Thyroid gland (tissue), 4 donors: Measurements from ENCODE around the gene FOXP1. TPM values are rescaled to one million over a fixed set of nuclear protein-coding genes. Genes with fewer than 3 reads are reported as not detected.

Source experiments
- DNase-seq, 2 donors: peaks; one replicate each; pipeline ENCODE4 v3.0.0-alpha.2; 2019
- H3K27ac ChIP-seq, 3 donors: fragments of 200-600 bp; sonication (generic); 1 replicate in 2 of 3; 2 replicates in 1 of 3; pipeline ENCODE4 v1.5.1; 2016 to 2019; ENCODE audit warnings: mild to moderate bottlenecking in 1 of 3, moderate library complexity in 1 of 3
- H3K27me3 ChIP-seq: fragments of 200-600 bp; sonication (generic); one replicate; pipeline ENCODE4 v1.5.1; 2019
- H3K36me3 ChIP-seq, 2 donors: fragments of 200-600 bp; sonication (generic); one replicate each; pipeline ENCODE4 v1.5.1; 2016 to 2019
- H3K4me1 ChIP-seq, 2 donors: fragments of 200-600 bp; sonication (generic); one replicate each; pipeline ENCODE4 v1.5.1; 2017 to 2019
- H3K4me3 ChIP-seq, 3 donors: fragments of 200-600 bp; sonication (generic); replicated peaks in 1 of 3; 1 replicate in 2 of 3; 2 replicates in 1 of 3; pipeline ENCODE4 v1.5.1; 2016; ENCODE audit warnings: mild to moderate bottlenecking in 1 of 3
- H3K9me3 ChIP-seq: fragments of 200-600 bp; sonication (generic); one replicate; pipeline ENCODE4 v1.5.1; 2017
- POLR2A ChIP-seq, 2 donors: fragments of 450-650 bp; IDR thresholded peaks; one replicate each; pipeline ENCODE4 v1.6.1; 2017; ENCODE audit warnings: antibody characterized with exemption in 2 of 2, mild to moderate bottlenecking in 2 of 2, moderate library complexity in 1 of 2
- WGBS, 2 donors: methylation state at CpG; one replicate each; pipeline ENCODE4 v1.1.5; 2017; 5-methylcytosine and 5-hydroxymethylcytosine counted together
- intact Hi-C: fragments of 100-400 bp; cut with DNase I; formaldehyde crosslinking; loops from one replicate; pipeline ENCODE4 v1.15.1; 2023
- total RNA-seq, 4 donors: library from RNA; depleted of rRNA; stranded (reverse); fragments of >200 nt; gene quantifications; one replicate each; pipeline ENCODE4 v1.2.3, GENCODE V29; 2016
- TF ChIP-seq, protein P1 (sequence below), 6 experiments: fragments of 200-600 bp in 3 of 6; fragments of 450-650 bp in 3 of 6; sonication (generic) in 3 of 6; IDR thresholded peaks; one replicate each; pipeline ENCODE4 v1.5.1; 2016 to 2019; ENCODE audit warnings: antibody characterized with exemption in 6 of 6, mild to moderate bottlenecking in 2 of 6, inconsistent platforms in 1 of 6, moderate library complexity in 1 of 6

FOXP1 gene
- total RNA-seq, 4 donors from 2014 or later, result 111 to 187 (median 141) TPM

DNA sequence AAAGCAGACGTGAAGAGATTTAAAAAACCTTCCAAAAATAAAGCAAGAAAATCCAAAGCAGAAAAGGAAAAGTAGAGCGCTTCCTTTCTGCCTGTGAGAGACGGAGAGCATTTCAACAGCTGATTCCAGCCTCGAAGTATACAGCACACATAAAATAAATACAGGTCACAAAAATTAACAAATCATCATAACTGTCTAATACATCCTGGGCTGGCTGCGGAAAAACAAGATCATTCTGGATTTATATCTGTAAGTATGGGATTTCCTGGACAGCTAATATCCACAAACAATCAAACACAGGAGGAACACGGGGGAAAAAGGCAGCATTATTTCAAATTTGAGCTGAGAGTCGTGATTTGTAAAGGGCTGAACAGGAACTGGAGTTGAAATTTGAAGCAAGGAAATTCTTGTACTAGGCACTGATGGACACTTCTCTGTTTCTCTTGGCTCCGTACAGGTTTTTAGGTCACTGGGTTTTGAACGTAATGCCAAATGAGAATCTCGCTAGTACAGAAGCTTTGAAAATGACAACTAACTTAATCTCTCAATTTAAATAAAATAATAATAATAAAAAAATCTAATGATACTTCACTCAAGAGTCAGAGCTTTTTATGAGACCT is 577.7 kb downstream of the FOXP1 start:
- TF ChIP-seq, protein P1, sequence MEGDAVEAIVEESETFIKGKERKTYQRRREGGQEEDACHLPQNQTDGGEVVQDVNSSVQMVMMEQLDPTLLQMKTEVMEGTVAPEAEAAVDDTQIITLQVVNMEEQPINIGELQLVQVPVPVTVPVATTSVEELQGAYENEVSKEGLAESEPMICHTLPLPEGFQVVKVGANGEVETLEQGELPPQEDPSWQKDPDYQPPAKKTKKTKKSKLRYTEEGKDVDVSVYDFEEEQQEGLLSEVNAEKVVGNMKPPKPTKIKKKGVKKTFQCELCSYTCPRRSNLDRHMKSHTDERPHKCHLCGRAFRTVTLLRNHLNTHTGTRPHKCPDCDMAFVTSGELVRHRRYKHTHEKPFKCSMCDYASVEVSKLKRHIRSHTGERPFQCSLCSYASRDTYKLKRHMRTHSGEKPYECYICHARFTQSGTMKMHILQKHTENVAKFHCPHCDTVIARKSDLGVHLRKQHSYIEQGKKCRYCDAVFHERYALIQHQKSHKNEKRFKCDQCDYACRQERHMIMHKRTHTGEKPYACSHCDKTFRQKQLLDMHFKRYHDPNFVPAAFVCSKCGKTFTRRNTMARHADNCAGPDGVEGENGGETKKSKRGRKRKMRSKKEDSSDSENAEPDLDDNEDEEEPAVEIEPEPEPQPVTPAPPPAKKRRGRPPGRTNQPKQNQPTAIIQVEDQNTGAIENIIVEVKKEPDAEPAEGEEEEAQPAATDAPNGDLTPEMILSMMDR (IDR thresholded peaks at IDR 0.05), result no peak
- TF ChIP-seq POLR2A (IDR thresholded peaks at IDR 0.05), result no peak
- Histone ChIP-seq H3K36me3 (no peaks in the 10 kb centered on the region), H3K27me3 (no peaks in the 10 kb centered on the region), H3K9me3 (no peaks in the 10 kb centered on the region), H3K4me1 (peaks cover 47 to 54% of the 10 kb centered on the region in 2 donors), H3K27ac (peak overlapping the region; percentile 37 to 85 (median 71)), H3K4me3 (no peak overlapping the region)
- DNase-seq, result no peak
- intact Hi-C loops, result no loop called here
- WGBS, 2 donors, result 42 to 45% methylated on average over 10 of the region's 10 CpGs

DNA sequence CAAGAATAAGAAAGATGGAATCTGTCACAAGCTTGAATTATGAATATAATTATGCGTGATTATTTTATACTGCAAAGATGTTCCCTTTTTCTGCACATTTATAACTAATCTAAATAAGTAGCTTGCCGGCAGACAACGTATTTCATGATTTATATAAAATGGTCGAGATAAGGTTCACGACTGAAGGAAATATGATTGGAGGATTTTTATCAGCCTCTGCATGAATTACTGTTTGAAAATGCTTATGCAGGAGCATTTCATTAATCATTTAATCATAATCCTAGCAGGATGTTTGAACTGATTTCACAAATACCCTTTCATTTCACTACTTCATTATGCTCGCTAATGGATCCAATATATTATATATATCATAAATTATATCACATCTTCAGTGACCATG is 580.0 kb downstream of the FOXP1 start:
- no peak for TF ChIP-seq POLR2A (IDR thresholded peaks at IDR 0.05)
- TF ChIP-seq, protein P1 (IDR thresholded peaks at IDR 0.05), result no peak
- no peaks in the 10 kb centered on the region for H3K36me3 ChIP-seq
- H3K4me3 ChIP-seq, result no peak overlapping the region
- H3K27me3 ChIP-seq, result no peaks in the 10 kb centered on the region
- WGBS, 2 donors, result 89 to 94% methylated on average over 6 of the region's 6 CpGs
- intact Hi-C loops, result no loop called here
- no peak for DNase-seq
- no peak overlapping the region for H3K27ac ChIP-seq
- peaks cover 36 to 47% of the 10 kb centered on the region in 2 donors for H3K4me1 ChIP-seq
- H3K9me3 ChIP-seq, result no peaks in the 10 kb centered on the region

DNA sequence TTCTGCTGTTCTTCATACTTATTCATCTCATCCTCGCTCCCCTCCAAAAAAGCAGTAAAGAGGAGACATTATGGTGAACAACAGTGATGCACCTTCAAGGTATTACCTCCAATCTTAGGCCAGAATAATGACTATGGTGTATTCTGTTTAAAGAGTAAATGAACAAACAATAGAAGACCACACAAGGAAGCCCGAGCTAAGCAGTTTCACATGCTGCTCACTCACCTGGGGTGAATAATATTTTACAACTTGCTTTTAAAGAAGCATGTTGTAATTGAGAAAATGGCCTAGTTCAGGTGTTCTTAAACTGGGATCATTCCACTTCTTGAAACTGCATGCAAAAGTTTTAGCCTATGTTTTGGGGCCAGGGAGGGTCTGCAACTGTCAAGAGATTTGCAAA is 581.2 kb downstream of the FOXP1 start:
- 91 to 98% methylated on average over 2 of the region's 2 CpGs for WGBS, 2 donors
- Histone ChIP-seq H3K27me3 (no peaks in the 10 kb centered on the region), H3K4me1 (peaks cover 26 to 35% of the 10 kb centered on the region in 2 donors), H3K4me3 (no peak overlapping the region), H3K36me3 (no peaks in the 10 kb centered on the region), H3K9me3 (no peaks in the 10 kb centered on the region), H3K27ac (no peak overlapping the region)
- DNase-seq, result no peak
- TF ChIP-seq POLR2A (IDR thresholded peaks at IDR 0.05), result no peak
- TF ChIP-seq, protein P1 (IDR thresholded peaks at IDR 0.05), result no peak
- intact Hi-C loops, result no loop called here

DNA sequence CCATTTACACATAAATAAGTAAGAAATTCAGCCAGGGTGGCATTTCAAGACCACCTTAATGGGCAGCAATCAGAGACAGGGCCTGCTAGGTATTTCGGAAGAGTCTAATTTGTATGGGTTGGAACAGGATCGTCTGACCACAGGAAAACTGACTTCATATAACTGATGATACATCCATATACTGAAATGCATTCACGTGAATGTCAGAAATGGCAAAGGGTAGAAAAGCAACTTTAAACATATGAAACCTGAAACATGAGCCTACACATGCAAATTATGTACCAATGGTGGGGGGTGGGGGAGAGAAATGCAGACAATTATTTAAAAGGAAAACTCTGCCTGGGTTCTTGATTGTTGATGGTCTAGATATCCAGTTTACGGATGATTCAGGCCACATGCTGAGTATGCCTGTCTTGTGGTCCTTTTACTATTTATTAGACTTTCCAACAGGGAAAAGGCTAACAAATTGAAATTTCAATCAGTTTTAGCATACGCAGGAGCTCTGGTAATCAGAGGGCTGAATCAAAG is 582.2 kb downstream of the FOXP1 start:
- Histone ChIP-seq H3K36me3 (no peaks in the 10 kb centered on the region), H3K9me3 (no peaks in the 10 kb centered on the region), H3K27ac (no peak overlapping the region), H3K4me1 (peaks cover 17 to 26% of the 10 kb centered on the region in 2 donors), H3K27me3 (no peaks in the 10 kb centered on the region), H3K4me3 (no peak overlapping the region)
- intact Hi-C loops, result no loop called here
- TF ChIP-seq POLR2A (IDR thresholded peaks at IDR 0.05), result no peak
- WGBS, 2 donors, result 93 to 98% methylated on average over 5 of the region's 5 CpGs
- no peak for DNase-seq

DNA sequence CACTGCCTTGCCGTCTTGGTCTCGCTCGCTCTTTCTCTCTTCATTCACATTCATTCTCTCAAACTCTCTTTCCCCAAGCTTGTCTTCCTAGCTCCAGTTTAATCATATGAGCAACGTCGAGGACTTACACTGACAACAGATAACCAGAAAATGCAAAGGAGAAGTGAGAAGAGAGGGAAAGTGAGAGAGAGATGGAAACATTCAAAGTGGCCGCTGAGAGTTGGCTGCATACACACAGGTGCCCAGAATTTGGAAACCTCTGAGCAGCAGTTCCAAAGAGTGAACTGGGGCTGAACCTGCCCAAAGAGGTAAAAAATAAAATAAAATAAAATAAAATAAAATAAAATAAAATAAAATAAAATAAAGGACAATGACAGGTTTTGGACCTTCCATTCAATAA is 583.0 kb downstream of the FOXP1 start:
- no peaks in the 10 kb centered on the region for H3K36me3 ChIP-seq
- no peak for DNase-seq
- no peaks in the 10 kb centered on the region for H3K27me3 ChIP-seq
- no peak for TF ChIP-seq POLR2A (IDR thresholded peaks at IDR 0.05)
- TF ChIP-seq, protein P1 (IDR thresholded peaks at IDR 0.05), result no peak
- peaks cover 8 to 17% of the 10 kb centered on the region in 2 donors for H3K4me1 ChIP-seq
- intact Hi-C loops, result no loop called here
- no peak overlapping the region for H3K27ac ChIP-seq
- H3K9me3 ChIP-seq, result no peaks in the 10 kb centered on the region
- WGBS, 2 donors, result 94 to 96% methylated on average over 6 of the region's 6 CpGs
- H3K4me3 ChIP-seq, result no peak overlapping the region
